ENCODE data around the gene FAR1.
A peak's percentile ranks its signal among the peaks of the same experiment; 100 is the strongest.
"Not testable (repeated sequence)": the region's sequence is repeated elsewhere in the genome, so short reads cannot be mapped to it uniquely, and the experiment has no call there.

The FAR1 gene

DNA sequence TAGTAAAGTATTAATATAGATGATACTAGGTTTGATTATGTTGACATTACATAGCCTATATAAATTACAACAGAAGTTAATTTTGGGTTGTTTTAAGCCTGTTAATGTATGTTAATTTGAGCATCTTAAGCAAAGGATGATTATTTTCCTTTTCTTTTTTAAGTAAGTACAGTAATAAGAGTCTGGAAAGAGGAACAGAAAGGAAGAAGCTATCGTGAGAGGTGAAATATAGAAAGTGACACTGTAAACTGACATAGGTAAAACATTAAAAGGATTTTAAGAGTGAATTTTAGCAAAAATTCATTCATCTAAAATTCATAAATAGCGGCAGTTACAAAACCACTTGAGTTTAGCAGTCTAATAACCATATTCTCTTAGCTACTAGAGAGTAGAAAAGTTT lies 45.5 kb downstream of the FAR1 start:
- no peak for DNase-seq

DNA sequence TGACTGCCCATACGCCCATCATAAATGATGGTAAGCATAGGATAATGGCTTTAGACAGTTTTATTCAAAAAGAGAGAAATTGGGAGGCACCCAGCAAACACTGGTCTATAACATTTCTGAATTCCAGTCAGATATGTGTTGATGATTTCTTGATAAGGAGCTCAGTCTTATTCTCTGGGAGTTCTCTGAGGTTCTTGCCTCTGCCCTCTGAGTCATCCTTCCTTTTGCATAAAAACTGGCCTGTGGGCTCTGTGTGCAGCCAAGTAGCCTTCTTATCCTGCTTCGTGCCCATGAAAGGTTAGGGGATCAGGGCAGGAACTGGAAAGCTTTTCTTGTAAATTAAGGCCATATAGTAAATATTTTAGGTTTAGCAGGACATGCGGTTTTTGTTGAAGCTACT lies 48.9 kb downstream of the FAR1 start:
- DNase-seq = no peak

DNA sequence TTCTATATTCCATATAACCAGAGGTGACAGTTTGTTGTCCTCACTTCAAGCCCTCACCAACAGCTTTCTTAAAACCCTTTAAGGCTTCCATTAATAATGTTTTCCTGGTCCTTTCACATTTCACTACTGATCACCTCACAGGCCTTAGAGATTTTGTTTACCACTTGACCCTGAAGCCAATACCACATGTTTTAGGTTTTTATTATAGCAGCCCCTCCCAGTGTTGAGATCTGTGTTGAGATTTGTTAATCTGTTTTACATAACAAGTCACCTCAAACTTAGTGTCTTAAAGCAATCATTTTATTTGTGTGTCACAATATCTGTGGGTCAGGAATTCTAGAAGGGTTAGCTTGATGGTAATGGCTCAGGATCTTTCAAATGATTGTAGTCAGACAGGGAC lies 49.9 kb downstream of the FAR1 start:
- no peak for DNase-seq

DNA sequence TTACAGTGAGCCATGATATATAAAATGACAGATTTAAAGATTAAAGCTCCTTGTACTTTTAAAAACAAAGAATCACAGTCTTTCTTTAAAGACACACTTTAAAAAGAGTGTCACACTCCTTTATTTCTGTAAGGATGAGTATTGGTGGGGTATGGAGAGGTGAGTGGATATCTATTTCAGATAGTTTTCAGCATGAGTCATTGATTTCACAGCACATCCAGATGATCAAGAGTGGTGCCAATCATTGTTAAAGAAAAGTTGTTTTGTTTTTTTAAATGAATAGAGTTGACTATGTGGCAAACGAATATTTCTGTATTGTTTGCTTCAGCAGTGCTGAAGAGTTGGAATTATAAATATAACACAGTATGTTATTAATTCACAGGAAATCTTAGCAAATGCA lies 52.5 kb downstream of the FAR1 start:
- DNase-seq = no peak

DNA sequence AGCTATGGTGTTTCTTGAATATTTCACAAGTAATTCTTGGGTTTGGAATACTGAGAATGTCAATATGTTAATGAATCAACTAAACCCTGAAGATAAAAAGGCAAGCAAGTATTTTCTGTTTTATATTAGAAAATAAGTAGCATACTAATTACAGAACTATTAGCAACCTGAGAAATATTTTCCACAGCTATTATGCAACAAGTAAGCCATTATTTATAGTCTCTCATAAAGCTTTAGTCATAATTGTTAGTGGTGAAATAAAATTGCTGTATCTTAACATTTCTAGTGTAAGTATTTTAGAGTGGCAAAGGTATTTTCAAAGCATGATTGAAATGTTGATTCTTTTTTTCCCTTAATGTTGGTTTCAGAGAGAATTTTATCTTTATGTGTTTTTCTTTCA lies 53.3 kb downstream of the FAR1 start:
- no peak for DNase-seq

DNA sequence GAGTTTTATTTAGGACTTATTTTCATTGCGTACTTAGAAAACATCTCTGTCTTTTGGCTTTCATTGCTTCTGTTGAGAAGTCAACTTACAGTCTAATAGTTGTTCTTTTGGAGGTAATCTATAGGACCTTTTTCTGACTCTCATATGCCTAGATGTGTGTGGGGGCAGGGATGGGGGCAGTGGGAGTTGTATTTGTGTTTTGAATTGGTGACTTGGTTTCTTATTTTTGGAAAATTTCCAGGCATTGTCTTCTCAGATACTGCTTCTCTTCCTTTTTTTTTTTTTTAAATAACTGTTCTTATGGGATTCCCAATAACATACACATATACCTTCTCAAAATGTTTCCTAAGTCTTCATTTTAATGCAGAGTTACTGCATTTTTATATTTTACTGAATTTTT lies 58.0 kb downstream of the FAR1 start:
- DNase-seq = no peak

DNA sequence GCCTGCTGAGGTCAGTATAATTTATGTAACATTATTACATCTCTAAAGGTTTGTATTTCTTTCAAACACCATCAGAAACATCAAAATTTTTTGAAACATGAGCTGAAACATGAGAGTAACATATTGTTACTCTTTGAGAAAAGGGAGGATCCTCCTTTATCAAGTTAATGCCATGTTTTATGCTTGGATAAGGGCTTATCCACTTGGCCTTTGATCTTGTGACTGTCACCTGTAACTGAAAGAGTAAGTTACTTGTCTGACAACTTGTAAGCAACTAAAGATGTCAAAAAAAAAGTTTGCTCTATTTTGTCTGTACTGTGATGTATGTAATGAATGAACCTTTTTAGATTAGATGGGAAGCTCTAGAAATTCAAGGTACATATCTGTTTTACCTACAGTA lies 59.6 kb downstream of the FAR1 start:
- DNase-seq = no peak

DNA sequence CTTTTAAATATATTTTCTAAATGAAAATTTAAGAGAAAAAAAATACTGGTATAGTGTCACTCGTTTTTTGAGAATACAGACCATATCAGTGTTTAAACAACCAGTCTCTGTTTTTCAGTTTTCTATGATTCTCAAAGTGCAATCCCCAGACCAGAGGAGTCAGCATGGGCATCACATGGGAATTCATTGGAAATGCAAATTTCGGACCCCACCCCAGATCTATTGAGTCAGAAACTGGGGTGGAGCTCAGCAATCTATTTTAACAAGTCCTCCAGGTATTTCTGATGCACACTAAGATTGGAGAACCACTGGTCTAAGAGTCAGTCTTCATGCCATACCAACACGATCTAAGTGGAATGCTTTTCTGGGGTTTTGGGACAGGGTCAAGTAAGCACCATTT lies 66.1 kb downstream of the FAR1 start:
- no peak for DNase-seq

DNA sequence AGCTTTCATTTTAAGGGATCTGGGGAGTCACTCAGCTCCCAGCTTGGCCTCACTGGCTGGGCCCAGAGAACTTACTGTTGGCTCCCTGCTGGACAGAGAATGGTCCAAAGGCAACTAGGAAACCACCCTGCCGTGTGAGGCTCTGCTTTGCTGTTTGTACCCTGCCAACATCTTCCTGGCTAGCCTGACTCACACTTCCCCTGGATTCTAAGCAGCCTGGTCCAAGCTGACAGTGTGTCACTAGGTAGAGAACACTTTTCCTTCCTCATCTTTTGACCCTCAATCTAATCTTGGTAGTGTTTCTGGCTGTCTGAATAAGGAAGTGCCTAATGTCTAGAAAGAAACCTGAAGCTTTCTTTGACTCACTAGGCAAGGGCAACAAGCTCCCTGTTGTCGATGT lies 76.7 kb downstream of the FAR1 start:
- DNase-seq = no peak

DNA sequence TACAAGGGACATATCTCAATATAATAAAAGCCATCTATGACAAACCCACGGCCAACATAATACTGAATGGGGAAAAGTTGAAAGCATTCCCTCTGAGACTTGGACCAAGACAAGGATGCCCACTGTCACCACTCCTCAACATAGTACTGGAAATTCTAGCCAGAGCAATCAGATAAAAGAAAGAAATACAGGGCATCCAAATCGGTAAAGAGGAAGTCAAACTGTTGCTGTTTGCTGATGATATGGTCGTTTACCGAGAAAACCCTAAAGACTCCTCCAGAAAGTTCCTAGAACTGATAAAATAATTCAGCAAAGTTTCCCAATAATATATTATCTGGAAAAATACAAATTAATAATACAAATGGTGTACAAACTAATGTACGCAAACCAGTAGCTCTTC lies 84.8 kb downstream of the FAR1 start:
- DNase-seq = not testable (repeated sequence)

DNA sequence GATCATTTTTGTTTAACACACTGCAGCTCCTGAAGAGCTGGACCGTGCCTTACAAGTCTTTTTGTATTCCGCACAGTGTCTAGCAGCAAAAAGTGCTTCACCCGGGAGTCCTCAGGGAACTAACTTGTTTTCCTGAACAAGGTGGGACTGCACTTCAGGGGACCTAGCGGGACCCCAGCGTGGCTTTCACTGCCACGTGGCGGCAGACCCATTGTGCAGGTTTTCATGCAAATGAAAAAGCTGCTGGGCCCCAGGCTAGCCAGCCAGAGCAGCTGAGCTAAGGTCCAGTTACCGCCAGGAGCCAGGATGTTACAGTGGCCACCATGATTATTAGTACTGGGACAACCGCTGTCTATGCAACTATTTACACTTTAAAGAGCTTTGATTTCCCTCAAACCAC lies 90.6 kb downstream of the FAR1 start:
- DNase-seq = no peak

DNA sequence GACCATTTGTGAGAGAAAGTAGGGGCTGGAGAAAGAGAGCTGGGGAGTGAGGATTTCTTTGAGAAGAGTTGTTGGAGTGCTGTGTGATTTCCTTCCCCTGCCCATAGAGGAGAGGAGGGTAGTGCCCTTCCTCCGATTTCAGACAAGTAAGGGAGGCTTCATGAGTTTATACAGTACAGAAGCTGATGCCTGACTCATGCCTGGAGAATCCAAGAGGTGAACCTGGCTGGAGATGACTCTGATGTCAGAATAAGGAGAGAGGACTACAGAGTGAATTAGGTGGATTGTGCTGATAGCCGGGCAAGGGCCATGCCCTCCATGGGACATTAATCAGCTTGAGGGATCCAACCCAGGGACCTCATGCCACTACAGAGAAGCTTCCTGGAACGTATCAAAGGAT lies 91.6 kb downstream of the FAR1 start:
- DNase-seq = no peak

DNA sequence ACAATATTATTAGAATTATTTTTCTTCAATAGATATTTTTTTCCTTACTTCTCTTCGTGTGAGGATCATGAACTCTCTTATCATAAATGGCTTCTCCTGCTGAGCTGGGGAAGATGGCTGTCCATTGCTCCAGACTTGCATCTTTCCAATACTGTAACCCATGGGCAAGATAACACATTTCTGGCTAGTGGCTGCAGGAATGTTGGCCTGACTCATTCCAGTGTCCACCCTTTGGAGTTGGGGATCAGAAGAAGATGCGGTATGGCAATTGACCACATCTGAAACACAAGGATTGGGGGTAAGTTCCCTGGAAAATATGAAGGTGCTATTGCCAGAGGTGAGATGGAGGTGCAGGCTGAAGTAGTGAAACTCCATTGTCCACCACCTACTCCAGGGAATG lies 92.8 kb downstream of the FAR1 start:
- no peak for DNase-seq

DNA sequence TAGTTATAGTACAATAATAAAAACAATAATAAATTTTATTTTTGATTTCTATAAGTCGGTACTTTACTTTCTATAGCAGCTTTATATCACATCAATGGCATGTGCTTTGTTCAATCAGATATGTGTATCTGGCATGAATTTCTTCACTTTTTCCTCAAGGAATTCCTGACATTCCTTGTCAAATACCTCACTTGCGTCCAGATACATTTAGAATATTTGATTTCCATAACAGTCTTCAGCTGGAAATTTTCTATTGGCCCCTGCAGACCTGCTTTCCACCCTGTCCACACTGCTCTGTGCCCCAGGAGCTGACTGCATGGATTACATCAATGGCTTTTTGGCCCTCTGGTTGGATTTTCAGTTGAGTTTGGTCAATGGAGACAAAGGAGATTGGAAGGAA lies 93.2 kb downstream of the FAR1 start:
- no peak for DNase-seq

DNA sequence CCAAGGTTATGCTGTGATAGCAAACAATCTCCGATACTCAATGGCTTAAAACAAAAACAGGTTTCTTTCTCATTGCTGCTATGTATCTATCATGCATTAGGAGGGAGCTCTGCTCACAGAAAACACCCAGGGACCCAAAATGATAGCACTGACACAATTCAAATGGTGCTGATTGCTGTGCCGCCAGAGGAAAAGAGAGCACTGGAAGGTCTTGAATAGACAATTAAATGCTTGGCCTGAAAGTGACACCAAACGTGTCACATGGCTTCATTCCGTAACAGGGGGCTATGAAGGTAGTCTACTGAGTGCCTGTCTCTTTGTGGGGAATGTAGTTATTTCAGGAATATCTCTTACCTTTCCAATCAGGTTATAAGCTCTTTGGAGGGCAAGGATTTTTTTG lies 94.2 kb downstream of the FAR1 start:
- DNase-seq = no peak

DNA sequence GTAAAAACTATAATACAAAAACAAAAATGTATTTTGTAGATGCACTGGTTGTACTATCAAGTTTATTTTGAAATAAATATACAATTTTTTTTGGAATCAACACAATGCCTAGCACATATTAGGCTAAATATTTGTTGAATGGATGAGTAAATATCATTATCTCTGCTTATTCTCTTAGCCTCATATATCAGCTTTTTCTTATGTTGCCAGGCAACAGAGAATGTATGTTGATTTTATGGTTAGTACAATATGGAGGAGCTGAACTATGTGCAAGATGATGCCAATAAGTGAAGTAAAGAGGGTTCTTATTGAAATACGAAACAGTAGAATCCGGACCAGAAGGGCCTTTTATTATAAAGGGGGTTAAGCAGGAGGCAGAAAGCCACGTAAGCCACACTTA lies 94.9 kb downstream of the FAR1 start:
- peak; percentile 27 for DNase-seq

DNA sequence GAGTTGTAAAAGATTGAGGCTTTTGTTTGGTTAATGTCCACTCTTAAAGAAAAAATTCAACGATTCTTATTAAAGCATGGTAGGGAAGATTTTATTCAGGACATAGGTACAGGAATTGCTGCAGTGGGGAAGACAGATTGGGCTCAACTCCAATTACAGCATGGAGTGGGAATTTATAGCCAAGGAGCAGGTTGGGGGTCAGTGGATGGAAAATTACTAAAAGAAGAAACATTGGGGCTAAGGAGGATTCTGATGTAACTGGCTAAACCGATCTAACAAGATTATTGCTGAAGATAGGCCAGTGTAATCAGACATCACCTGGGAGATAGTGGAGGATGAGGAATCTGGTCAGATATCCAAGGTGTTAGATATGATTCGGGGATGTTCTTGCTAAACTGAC lies 97.4 kb downstream of the FAR1 start:
- no peak for DNase-seq

DNA sequence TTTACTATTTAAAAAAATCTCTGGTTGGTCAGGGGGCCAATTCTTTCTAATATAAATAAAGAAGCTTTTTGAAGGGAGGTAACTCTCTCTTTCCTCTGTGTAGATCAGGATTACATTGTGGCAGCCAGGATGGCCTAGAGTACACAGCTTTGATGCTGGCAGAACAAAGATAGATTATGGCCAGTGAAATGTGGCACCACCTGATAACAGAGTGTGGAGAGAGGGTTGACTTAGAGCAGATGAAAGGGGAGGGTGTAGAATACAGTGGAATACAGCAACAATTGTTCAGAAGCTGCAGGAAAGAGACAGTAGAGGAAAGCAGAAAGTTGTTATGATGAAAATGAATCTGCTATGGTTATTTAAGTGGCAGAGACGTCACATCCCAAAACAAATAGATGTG lies 99.0 kb downstream of the FAR1 start:
- no peak for DNase-seq

DNA sequence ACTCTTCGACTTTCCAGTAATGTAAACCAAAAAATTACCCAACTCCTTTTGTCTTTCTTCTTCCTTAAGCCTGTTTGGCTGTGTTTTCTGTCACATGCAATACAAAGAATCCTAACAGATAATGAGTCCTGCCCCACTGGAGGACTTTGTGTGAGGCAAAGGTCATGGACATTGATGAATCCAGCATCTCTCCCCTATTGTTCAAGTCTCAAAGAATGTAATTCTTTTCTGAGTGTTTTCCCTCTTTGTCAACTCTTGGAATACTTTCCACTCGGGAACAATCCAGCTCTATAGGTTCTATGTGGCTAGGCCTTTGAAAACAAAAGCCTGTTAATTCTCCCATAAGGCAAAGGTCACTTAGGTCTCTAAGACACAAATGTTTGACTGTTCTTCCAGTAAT lies 100.7 kb downstream of the FAR1 start:
- no peak for DNase-seq

DNA sequence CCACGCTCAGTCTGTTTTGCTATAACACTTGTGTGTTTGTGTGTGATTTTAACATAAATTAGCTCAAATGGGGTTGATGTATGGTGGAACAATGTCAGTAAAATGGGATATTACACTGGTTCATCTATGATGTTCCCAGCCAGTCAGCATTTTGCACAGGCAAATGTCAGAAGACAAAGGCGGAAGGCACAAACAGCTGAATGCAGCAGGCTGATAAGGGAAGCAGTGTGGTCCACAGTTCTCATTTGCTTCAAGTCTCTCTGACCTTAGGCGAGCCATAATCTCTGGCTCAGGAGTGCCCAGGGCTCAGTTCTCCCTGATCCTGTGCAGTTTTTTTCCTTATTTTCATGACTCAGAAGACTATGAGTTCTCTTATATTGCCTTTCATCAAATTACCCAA lies 102.7 kb downstream of the FAR1 start:
- DNase-seq = no peak

DNA sequence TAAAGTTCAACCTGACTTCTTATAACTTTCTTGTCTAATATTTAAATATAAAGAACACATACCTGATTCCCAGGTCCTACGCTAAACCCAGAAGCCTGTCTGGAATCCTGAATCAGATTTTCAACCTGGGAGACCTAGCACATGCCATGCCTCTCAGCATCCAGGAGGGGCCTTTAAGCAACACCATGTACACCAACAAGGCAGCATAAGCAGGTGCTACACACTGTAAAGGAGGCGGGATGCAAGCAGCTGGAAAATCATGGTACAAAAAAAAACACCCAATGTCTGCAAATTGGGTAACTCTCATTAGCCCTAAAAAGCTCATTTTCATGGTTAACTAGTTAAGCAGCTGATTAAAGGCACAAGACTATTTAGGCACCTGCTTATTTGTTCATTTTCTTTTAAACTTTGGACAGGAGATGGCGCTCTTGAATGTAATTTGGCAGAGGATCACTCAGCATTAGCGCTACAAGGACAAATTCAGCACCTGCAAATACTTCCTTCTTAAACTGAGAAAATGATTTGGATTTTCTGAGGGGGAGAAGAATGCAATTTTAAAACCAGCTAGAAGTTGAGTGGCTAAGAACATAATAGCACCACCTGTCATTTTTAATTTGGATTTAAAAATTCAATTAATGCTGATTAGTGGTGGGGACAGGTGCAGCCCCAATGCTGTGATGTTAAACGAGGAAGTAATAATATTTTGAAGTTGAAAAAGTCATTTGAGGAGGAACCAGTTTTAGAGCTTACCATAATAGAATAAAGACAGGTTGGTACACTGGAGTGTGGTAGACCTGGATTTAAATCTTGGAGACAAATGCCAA lies 104.0 kb downstream of the FAR1 start:
- DNase-seq = peak; percentile 76

DNA sequence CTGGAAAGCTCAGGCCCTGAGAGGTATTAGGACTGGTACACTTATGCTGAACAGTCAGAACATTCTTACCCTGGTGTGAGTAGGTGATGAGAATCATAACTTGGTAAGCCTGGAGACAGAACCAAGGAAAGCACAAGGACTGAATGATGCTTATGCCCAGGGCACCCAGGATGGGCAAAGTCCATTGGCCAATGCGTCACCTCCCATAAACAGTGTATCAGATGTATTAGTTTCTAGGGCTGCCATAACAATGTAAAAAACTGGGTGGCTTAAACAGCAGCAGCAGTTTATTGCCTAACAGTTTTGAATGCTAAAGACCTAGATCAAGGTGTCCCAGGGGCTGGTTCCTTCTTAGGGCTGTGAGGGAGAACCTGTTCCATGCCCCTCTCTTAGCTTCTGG lies 107.0 kb downstream of the FAR1 start:
- DNase-seq = no peak

DNA sequence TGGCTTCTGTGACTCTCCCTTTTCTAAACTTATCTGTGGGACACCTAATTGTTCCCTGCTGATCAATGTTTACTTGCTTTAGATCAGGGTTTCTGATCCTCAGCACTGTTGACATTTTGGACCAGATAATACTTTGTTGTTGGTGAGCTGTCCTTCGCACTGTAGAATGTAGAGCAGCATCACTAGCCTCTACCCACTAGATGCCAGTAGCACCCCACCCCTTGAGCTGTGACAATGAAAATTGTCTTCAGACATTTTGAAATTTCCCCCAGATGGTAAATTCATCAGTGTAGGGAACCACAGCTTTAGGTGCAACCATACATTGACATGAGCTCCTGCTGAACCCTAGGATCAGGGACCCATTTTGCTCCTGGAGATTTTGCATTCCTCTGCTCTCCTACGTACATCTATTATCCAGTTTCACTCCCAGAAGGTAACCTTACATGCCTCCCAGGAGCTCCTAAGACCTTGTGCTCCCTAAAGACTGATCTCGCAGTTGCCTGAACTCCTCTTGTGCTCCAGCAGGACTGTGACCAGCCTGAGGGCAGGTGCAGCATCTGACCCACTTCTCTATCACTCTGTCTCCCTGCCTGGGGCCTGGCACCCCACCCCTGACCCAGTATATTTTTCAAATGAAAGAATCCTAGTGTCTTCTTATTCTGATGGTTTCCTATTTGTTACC lies 107.8 kb downstream of the FAR1 start:
- DNase-seq = no peak

DNA sequence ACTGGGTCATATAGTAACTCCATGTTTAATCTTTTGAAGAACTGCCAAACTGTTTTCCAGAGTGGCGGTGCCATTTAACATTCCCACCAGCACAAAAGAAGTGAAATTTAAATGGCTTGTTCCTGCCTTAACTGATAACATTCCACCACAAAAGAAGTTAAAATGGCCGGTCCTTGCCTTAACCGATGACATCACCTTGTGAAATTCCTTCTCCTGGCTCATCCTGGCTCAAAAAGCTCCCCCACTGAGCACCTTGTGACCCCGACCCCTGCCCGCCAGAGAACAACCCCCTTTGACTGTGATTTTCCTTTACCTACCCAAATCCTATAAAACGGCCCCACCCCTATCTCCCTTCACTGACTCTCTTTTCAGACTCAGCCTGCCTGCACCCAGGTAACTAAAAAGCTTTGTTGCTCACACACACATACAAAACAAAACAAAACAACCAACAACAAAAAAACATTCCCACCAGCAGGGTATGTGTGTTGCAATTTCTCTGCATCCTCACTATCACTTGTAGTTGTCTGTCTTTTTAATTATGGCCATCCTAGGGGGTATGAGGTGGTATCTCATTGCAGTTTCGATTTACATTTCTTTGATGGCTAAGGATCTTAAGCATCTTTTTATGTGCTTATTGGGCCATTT lies 109.0 kb downstream of the FAR1 start:
- DNase-seq = no peak
